ENCODE data around the gene PIGS. TPM values are rescaled to one million over a fixed set of nuclear protein-coding genes. Genes with fewer than 3 reads are reported as not detected.
A peak's percentile ranks its signal among the peaks of the same experiment; 100 is the strongest.

Gene PIGS
- total and polyA plus RNA-seq, 2 of the 13 experiments (the other 11 are each of a cell fraction or from before 2014, with no cell fraction given): 31.7 to 42.6 TPM

DNA sequence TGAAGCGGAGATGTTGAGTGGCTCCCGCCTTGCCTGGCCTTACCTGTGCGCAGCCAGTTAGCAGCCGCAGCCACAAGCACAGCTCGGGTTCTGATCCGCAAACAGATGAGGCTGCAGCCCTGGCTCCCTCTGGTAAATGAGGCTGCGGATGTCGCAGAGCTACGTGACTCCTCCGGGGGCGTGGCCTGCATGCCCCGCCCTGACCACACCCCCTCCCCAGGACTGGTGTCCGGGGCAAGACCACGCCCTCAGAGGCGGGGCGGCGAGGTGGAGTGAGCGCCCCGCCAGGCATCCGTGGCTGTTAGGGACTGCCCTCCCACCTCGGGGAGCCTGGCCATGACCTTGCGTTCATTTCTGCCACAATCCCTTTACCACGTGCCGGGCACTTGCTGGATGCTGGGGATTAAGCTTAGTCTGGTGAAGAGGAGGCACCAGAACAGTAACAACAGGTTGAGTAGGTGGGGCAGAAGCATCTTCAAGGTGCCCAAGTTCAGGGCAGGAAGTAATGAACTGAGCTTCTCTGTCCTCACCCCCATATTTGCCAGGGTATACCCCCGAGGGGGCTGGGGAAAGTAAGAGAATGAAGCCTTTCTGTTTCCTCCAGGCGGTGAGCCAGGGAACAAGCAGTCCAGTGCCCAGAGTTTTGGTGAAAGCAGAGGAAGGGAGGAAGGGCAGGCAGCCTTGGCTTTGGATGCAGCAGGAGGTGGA, 5.6 kb upstream of the PIGS start, which contains the start of gene ALDOC (continued):
- TF ChIP-seq, protein P1, sequence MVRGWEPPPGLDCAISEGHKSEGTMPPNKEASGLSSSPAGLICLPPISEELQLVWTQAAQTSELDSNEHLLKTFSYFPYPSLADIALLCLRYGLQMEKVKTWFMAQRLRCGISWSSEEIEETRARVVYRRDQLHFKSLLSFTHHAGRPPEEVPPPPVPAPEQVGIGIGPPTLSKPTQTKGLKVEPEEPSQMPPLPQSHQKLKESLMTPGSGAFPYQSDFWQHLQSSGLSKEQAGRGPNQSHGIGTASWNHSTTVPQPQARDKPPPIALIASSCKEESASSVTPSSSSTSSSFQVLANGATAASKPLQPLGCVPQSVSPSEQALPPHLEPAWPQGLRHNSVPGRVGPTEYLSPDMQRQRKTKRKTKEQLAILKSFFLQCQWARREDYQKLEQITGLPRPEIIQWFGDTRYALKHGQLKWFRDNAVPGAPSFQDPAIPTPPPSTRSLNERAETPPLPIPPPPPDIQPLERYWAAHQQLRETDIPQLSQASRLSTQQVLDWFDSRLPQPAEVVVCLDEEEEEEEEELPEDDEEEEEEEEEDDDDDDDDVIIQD (CRISPR knock-in tag; IDR thresholded peaks at IDR 0.05; ENCODE audit: low read depth): peak; percentile 51; the same call in 1 of the 2 replicates
- peak; percentile 80 for TF ChIP-seq HOXA3 (CRISPR knock-in tag; IDR thresholded peaks at IDR 0.05)
- no peak for TF ChIP-seq HMGA1 (CRISPR knock-in tag; conservative IDR thresholded peaks at IDR 0.05)
- TF ChIP-seq ZNF781 (CRISPR knock-in tag; IDR thresholded peaks at IDR 0.05; ENCODE audit: borderline replicate concordance, not compliant biosample characterization): peak; percentile 48
- peak; percentile 69 for TF ChIP-seq HNRNPLL (IDR thresholded peaks at IDR 0.05; ENCODE audit: low read depth, low read length, poor library complexity, severe bottlenecking)
- no peak for TF ChIP-seq PAWR (CRISPR knock-in tag; IDR thresholded peaks at IDR 0.05; ENCODE audit: borderline replicate concordance)
- peak; percentile 67 for TF ChIP-seq ELF3 (CRISPR knock-in tag; IDR thresholded peaks at IDR 0.05)
- peak; percentile 92; the same call in 1 of the 2 replicates for TF ChIP-seq ZNF382 (CRISPR knock-in tag; IDR thresholded peaks at IDR 0.05; ENCODE audit: borderline replicate concordance)
- TF ChIP-seq, protein P2, sequence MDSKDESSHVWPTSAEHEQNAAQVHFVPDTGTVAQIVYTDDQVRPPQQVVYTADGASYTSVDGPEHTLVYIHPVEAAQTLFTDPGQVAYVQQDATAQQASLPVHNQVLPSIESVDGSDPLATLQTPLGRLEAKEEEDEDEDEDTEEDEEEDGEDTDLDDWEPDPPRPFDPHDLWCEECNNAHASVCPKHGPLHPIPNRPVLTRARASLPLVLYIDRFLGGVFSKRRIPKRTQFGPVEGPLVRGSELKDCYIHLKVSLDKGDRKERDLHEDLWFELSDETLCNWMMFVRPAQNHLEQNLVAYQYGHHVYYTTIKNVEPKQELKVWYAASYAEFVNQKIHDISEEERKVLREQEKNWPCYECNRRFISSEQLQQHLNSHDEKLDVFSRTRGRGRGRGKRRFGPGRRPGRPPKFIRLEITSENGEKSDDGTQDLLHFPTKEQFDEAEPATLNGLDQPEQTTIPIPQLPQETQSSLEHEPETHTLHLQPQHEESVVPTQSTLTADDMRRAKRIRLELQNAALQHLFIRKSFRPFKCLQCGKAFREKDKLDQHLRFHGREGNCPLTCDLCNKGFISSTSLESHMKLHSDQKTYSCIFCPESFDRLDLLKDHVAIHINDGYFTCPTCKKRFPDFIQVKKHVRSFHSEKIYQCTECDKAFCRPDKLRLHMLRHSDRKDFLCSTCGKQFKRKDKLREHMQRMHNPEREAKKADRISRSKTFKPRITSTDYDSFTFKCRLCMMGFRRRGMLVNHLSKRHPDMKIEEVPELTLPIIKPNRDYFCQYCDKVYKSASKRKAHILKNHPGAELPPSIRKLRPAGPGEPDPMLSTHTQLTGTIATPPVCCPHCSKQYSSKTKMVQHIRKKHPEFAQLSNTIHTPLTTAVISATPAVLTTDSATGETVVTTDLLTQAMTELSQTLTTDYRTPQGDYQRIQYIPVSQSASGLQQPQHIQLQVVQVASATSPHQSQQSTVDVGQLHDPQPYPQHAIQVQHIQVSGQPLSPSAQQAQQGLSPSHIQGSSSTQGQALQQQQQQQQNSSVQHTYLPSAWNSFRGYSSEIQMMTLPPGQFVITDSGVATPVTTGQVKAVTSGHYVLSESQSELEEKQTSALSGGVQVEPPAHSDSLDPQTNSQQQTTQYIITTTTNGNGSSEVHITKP (CRISPR knock-in tag; IDR thresholded peaks at IDR 0.05; ENCODE audit: low read depth): 0 out of 2 replicates have a peak, but pooled peaks have one; percentile 37
- peak; percentile 83; the same call in 1 of the 2 replicates for TF ChIP-seq ZNF788 (CRISPR knock-in tag; IDR thresholded peaks at IDR 0.05; ENCODE audit: borderline replicate concordance)
- TF ChIP-seq MED1 (CRISPR knock-in tag; IDR thresholded peaks at IDR 0.05): peak; percentile 86
- TF ChIP-seq, protein P3, sequence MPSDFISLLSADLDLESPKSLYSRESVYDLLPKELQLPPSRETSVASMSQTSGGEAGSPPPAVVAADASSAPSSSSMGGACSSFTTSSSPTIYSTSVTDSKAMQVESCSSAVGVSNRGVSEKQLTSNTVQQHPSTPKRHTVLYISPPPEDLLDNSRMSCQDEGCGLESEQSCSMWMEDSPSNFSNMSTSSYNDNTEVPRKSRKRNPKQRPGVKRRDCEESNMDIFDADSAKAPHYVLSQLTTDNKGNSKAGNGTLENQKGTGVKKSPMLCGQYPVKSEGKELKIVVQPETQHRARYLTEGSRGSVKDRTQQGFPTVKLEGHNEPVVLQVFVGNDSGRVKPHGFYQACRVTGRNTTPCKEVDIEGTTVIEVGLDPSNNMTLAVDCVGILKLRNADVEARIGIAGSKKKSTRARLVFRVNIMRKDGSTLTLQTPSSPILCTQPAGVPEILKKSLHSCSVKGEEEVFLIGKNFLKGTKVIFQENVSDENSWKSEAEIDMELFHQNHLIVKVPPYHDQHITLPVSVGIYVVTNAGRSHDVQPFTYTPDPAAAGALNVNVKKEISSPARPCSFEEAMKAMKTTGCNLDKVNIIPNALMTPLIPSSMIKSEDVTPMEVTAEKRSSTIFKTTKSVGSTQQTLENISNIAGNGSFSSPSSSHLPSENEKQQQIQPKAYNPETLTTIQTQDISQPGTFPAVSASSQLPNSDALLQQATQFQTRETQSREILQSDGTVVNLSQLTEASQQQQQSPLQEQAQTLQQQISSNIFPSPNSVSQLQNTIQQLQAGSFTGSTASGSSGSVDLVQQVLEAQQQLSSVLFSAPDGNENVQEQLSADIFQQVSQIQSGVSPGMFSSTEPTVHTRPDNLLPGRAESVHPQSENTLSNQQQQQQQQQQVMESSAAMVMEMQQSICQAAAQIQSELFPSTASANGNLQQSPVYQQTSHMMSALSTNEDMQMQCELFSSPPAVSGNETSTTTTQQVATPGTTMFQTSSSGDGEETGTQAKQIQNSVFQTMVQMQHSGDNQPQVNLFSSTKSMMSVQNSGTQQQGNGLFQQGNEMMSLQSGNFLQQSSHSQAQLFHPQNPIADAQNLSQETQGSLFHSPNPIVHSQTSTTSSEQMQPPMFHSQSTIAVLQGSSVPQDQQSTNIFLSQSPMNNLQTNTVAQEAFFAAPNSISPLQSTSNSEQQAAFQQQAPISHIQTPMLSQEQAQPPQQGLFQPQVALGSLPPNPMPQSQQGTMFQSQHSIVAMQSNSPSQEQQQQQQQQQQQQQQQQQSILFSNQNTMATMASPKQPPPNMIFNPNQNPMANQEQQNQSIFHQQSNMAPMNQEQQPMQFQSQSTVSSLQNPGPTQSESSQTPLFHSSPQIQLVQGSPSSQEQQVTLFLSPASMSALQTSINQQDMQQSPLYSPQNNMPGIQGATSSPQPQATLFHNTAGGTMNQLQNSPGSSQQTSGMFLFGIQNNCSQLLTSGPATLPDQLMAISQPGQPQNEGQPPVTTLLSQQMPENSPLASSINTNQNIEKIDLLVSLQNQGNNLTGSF (CRISPR knock-in tag; IDR thresholded peaks at IDR 0.05): 0 out of 2 replicates have a peak, but pooled peaks have one; percentile 23
- 0 out of 2 replicates have a peak, but pooled peaks have one; percentile 31 for TF ChIP-seq ZMAT3 (CRISPR knock-in tag; conservative IDR thresholded peaks at IDR 0.05)
- TF ChIP-seq SP5 (CRISPR knock-in tag; IDR thresholded peaks at IDR 0.05; ENCODE audit: borderline replicate concordance, low read depth): peak; percentile 77
- peak; percentile 94 for TF ChIP-seq MYC (CRISPR knock-in tag; IDR thresholded peaks at IDR 0.05; ENCODE audit: borderline replicate concordance)
